ENCODE results near the gene ACAP1.

The ACAP1 gene

GRCh38 chr17:7383742-7384488, 47.6 kb downstream of the ACAP1 start:
- DNase-seq (ENCODE audit: low read depth in 1 of 2, low spot score in 1 of 2) = peak; percentile 61 to 72

- no peak for DNase-seq (ENCODE audit: low read depth in 1 of 2, low spot score in 1 of 2)
These were observed 48.3 kb downstream of the ACAP1 start for GRCh38 chr17:7384489-7385081.

DNA sequence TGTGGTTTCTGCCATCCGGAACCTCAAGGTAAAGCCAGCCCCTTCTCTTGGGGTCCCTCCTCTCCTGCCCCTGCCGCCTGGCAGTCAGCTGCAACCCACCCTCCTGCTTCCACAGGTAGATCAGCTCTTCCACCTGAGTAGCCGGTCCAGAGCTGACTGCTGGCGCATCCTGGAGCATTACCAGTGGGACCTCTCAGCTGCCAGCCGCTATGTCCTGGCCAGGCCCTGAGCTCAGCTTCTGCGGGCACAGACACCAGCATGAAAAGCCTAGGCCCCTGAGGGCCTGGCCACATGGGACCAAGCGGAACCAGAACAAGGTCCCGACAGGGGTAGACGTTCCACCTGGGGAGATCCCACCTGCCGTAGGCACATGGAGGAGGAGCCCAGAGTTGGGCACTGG, 52.5 kb downstream of the ACAP1 start:
- DNase-seq (ENCODE audit: low read depth in 1 of 2, low spot score in 1 of 2) = no peak

DNA sequence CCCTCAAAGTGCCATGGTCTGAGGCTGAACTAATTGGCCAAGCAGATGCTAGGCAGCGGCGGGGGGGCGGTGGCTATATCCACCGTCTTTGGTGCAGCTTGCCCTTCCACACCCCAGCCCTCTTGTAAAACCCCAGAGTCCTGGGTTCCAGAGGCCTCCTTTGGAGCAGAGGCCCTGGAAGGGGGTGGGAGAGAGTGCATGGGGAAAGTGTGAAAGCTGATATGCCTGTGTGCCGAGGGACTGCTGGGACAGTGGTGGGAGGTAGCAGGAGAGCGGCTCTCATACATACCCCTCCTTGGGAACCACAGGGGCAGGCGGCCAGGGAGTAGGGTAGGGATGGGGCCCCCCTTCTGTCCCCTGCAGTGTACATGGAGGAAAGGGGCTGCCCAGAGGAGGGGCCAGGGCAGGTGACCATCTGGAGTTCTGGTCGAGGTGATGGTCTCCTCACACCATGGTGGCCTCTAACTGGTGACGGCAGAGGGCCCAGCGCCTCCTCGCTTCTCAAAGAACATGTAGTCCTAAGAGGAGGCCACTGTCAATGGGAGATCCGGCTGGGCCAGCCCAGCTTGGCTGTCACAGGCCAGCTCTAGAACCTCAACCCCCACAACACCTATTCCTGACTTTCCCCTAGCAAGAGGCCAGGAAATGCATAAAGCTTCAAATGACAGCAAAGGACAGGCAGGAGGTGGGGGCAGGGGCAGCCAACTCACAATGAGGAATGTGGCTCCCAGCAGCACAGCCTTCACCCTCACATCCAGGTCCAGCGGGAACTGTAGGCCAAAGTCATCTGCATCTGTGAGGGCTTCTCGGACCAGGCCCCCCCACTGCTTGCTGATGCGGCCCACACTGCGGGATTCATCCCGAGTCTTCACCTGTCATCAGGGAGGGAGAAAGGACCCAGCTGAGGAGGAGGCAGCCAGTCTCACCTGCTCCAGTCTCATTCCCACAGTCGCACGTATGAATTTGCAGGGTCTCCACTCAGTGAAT, 53.9 kb downstream of the ACAP1 start:
- DNase-seq (ENCODE audit: low read depth in 1 of 2, low spot score in 1 of 2) = no peak

DNA sequence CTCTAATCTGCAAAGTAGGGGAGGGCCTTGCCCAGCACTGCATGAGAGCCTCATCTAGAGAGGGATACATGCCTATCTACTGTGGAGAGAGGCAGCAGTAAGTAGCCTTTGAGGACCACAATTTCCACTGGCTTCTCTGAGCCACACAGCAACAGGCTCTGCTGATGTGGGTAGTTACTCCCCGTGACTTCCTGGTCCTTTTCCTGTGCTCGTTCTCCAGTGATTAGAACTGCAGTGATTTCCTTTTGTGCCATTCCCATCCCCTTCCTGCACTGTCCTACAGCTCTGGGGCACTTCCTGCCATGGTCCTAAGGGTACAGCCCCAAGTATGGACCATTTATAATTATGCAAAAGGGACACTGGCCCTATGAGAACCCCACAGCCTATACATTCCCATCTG, 55.0 kb downstream of the ACAP1 start:
- DNase-seq (ENCODE audit: low read depth in 1 of 2, low spot score in 1 of 2) = no peak

GRCh38 chr17:7392696-7393612, 56.6 kb downstream of the ACAP1 start:
- no peak for DNase-seq (ENCODE audit: low read depth in 1 of 2, low spot score in 1 of 2)

- DNase-seq (ENCODE audit: low read depth in 1 of 2, low spot score in 1 of 2) = peak; percentile 42 to 46
These were observed 57.5 kb downstream of the ACAP1 start for GRCh38 chr17:7393613-7394451.

GRCh38 chr17:7394452-7395191, 58.3 kb downstream of the ACAP1 start, which contains the start of gene PLSCR3:
Gene PLSCR3, minus strand, starts transcription at chr17:7394525. Its CDS starts 415 bp downstream, at chr17:7394110.
- DNase-seq (ENCODE audit: low read depth in 1 of 2, low spot score in 1 of 2) = peak; percentile 75 to 86

GRCh38 chr17:7396147-7396546, 59.8 kb downstream of the ACAP1 start:
- no peak for DNase-seq (ENCODE audit: low read depth in 1 of 2, low spot score in 1 of 2)

- no peak for DNase-seq (ENCODE audit: low read depth in 1 of 2, low spot score in 1 of 2)
These were observed 62.3 kb downstream of the ACAP1 start for GRCh38 chr17:7398612-7399011.
